Osteocyte (in vitro differentiated cells): Measurements from ENCODE around the gene AKAP9. TPM values are rescaled to one million over a fixed set of nuclear protein-coding genes. Genes with fewer than 3 reads are reported as not detected.
"Not testable (repeated sequence)": the region's sequence is repeated elsewhere in the genome, so short reads cannot be mapped to it uniquely, and the experiment has no call there.

Experiments used
- DNase-seq: peaks from one replicate; pipeline ENCODE4 v3.0.0; 2021; ENCODE audit warnings: mixed read lengths; ENCODE audit not compliant: unreplicated experiment; ENCODE audit errors: extremely low spot score
- H3K27ac Mint-ChIP-seq: one replicate; pipeline ENCODE4 v1.8.0; 2021; ENCODE audit warnings: mild to moderate bottlenecking, mixed read lengths; ENCODE audit not compliant: unreplicated experiment
- H3K27me3 Mint-ChIP-seq: one replicate; pipeline ENCODE4 v1.8.0; 2021; ENCODE audit warnings: mixed read lengths; ENCODE audit not compliant: unreplicated experiment
- H3K36me3 Mint-ChIP-seq: one replicate; pipeline ENCODE4 v1.8.0; 2021; ENCODE audit warnings: mixed read lengths; ENCODE audit not compliant: unreplicated experiment
- H3K4me1 Mint-ChIP-seq: one replicate; pipeline ENCODE4 v1.8.0; 2021; ENCODE audit warnings: mixed read lengths; ENCODE audit not compliant: unreplicated experiment
- H3K4me3 Mint-ChIP-seq: one replicate; pipeline ENCODE4 v1.8.0; 2021; ENCODE audit warnings: mild to moderate bottlenecking, moderate library complexity, mixed read lengths; ENCODE audit not compliant: unreplicated experiment
- H3K9me3 Mint-ChIP-seq: one replicate; pipeline ENCODE4 v1.8.0; 2021; ENCODE audit warnings: mixed read lengths; ENCODE audit not compliant: unreplicated experiment
- total RNA-seq: library from RNA; stranded (reverse); gene quantifications from 2 replicates; pipeline ENCODE4 v1.2.1, GENCODE V29; 2021
- TF ChIP-seq, protein P1 (sequence below): fragments of 200-600 bp; sonication (generic); IDR thresholded peaks from 2 replicates; pipeline ENCODE4 v1.5.0; 2021; ENCODE audit warnings: antibody characterized with exemption, mild to moderate bottlenecking, moderate library complexity

Gene AKAP9
- total RNA-seq, 1 donor from 2014 or later: 47.2 TPM

DNA sequence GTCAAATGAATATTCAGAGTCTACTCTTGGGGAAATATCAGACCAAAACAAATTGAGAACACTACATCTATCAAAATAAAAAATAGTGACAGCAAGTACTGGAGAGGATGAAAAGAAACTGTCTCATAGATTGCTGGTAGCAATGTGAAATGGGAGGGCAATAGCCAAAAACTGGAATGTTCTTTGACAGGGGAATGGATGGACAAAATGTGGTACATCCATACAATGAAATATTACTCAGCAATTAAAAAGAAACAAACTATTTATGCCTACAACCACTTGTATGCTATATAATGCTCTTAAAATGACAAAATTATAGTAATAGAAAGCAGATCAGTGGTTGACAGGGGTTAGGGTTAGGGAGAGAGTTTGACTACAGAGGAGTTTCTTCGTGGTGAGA lies 147.6 kb downstream of the AKAP9 start:
- Mint-ChIP-seq H3K9me3 (peaks cover 9% of the 10 kb centered on the region), H3K4me3 (no peak overlapping the region), H3K27me3 (no peaks in the 10 kb centered on the region), H3K36me3 (peaks cover 64% of the 10 kb centered on the region), H3K27ac (no peak overlapping the region), H3K4me1 (peaks cover 12% of the 10 kb centered on the region)
- DNase-seq: no peak
- TF ChIP-seq, protein P1, sequence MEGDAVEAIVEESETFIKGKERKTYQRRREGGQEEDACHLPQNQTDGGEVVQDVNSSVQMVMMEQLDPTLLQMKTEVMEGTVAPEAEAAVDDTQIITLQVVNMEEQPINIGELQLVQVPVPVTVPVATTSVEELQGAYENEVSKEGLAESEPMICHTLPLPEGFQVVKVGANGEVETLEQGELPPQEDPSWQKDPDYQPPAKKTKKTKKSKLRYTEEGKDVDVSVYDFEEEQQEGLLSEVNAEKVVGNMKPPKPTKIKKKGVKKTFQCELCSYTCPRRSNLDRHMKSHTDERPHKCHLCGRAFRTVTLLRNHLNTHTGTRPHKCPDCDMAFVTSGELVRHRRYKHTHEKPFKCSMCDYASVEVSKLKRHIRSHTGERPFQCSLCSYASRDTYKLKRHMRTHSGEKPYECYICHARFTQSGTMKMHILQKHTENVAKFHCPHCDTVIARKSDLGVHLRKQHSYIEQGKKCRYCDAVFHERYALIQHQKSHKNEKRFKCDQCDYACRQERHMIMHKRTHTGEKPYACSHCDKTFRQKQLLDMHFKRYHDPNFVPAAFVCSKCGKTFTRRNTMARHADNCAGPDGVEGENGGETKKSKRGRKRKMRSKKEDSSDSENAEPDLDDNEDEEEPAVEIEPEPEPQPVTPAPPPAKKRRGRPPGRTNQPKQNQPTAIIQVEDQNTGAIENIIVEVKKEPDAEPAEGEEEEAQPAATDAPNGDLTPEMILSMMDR: no peak

DNA sequence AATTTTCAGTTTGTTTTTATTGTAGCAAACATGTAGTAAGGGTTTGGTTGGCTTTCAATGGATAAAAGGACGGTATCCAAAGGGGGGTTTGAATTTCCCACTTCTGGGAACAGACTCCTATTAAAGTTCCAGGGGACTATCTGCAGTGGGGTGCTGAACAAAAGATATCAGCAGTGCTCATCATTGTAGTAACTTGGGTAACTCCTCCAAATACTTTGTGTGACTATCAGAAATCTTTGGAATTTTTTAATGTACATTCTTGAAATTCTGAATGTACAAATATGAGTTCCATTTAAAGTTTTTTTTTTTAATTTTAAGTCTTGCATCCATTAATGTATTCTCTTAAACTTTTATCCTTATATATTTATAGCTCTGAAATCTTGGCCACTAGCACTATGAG lies 151.5 kb downstream of the AKAP9 start:
- DNase-seq: no peak
- TF ChIP-seq, protein P1: no peak
- peaks cover 8% of the 10 kb centered on the region for H3K4me1 Mint-ChIP-seq
- peaks cover 5% of the 10 kb centered on the region for H3K9me3 Mint-ChIP-seq
- H3K4me3 Mint-ChIP-seq: no peak overlapping the region
- H3K36me3 Mint-ChIP-seq: peaks cover 50% of the 10 kb centered on the region
- no peaks in the 10 kb centered on the region for H3K27me3 Mint-ChIP-seq
- no peak overlapping the region for H3K27ac Mint-ChIP-seq

DNA sequence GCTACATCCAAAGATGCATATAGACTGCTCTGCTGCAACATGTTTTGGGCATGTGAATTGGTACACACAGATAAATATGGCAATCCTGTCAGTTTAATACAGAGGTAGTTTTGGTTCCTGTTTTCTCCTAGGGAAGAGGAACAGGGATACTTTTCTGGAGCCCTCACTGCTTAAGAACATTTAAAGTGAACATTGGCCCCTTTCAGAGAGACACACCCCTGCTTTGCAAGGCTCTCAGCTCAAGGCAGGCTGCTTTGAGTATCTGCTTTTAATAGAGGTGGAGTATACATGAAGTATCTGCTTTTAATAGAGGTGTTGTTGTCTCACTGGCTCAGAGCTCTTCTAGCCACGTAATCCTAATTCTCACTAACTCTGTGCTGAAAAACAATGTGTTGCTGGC lies 154.7 kb downstream of the AKAP9 start:
- Mint-ChIP-seq H3K27me3 (no peaks in the 10 kb centered on the region), H3K36me3 (peaks cover 52% of the 10 kb centered on the region), H3K9me3 (no peaks in the 10 kb centered on the region), H3K4me1 (peaks cover 8% of the 10 kb centered on the region), H3K27ac (no peak overlapping the region), H3K4me3 (no peak overlapping the region)
- DNase-seq: no peak
- TF ChIP-seq, protein P1: no peak

DNA sequence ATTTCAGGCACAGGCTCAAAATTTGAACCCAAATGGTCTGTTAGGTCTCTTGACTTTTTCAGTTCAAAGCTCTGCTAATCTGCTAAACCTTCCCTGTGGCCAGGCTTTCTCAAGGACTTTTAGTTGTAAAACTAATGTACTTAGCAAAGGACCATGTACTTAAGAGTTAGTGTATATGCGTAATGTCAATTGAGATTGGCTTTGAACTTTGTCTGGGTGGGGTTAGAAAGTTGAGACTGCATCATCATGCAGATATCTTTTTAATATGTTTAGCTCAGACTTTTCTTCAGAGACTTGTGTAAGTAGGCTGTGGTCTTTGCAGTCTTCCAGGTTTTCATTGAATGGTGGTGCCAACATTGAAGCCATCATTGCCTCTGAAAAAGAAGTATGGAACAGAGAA lies 159.9 kb downstream of the AKAP9 start:
- H3K36me3 Mint-ChIP-seq: peaks cover 64% of the 10 kb centered on the region
- H3K27ac Mint-ChIP-seq: no peak overlapping the region
- DNase-seq: no peak
- H3K4me1 Mint-ChIP-seq: no peaks in the 10 kb centered on the region
- TF ChIP-seq, protein P1: no peak
- no peak overlapping the region for H3K4me3 Mint-ChIP-seq
- no peaks in the 10 kb centered on the region for H3K27me3 Mint-ChIP-seq
- no peaks in the 10 kb centered on the region for H3K9me3 Mint-ChIP-seq

DNA sequence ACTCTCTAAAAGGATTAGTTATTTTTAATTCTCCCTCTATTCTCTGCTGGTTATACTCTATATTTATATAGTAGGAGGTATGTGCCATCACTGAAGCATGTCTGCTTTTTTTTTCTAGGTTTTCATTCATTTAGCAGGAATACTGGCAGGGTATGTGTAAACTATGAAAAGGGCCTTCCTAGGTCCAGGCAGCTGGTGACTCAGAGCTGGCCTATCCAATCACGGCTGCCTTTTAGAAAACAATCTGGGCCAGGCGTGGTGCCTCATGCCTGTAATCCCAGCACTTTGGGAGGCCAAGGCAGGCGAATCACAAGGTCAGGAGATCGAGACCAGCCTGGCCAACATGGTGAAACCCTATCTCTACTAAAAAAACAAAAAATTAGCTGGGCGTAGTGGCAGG lies 162.2 kb downstream of the AKAP9 start:
- not testable (repeated sequence) for H3K4me3 Mint-ChIP-seq
- peaks cover 48% of the 10 kb centered on the region for H3K36me3 Mint-ChIP-seq

DNA sequence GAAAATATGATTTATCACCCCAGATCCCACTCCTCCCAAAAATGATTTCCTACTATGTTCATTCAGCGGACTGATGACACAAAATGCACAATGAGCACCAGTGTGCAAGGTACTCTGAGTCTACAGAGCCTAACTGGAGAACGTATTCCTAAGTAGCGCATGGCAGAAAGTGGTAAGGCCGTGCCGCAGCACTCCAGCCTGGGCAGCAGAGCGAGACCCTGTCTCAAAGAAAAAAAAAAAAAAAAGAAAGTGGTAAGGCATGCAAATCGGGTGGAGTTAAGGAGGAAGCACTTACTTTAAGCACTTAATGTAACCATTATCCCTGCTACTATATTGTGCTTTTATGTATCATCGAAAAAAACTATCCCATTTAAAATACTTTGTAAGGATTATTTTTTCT lies 168.2 kb downstream of the AKAP9 start:
- TF ChIP-seq, protein P1: no peak
- Mint-ChIP-seq H3K9me3 (no peaks in the 10 kb centered on the region), H3K4me1 (no peaks in the 10 kb centered on the region), H3K36me3 (peaks cover 45% of the 10 kb centered on the region), H3K27ac (no peak overlapping the region), H3K4me3 (no peak overlapping the region), H3K27me3 (no peaks in the 10 kb centered on the region)
- DNase-seq: no peak

More for the DNA sequence above, 162.2 kb downstream of the AKAP9 start:
- not testable (repeated sequence) for H3K4me1 Mint-ChIP-seq, H3K27ac Mint-ChIP-seq, H3K9me3 Mint-ChIP-seq, DNase-seq, H3K27me3 Mint-ChIP-seq
